Lung (tissue), 16 donors: ENCODE results near the gene C1orf35. TPM values are rescaled to one million over a fixed set of nuclear protein-coding genes. Genes with fewer than 3 reads are reported as not detected.

Source experiments
- ATAC-seq: fragments of 200-7000 bp; cut with Tn5 transposase; one replicate; pipeline ENCODE4 v1.9.1; 2020; ENCODE audit warnings: moderate number of reproducible peaks; ENCODE audit not compliant: insufficient read depth, low FRiP score
- DNase-seq, 3 donors: peaks; one replicate each; pipeline ENCODE4 v3.0.0-alpha.2; 2013 to 2017
- H3K27ac ChIP-seq, 2 donors: one replicate each; pipeline ENCODE4 v1.5.1; 2013; ENCODE audit warnings: mild to moderate bottlenecking in 2 of 2, moderate library complexity in 2 of 2, control low read depth in 1 of 2, inconsistent platforms in 1 of 2, low read depth in 1 of 2, low read length in 1 of 2
- H3K27me3 ChIP-seq, 3 donors: one replicate each; pipeline ENCODE4 v1.5.1; 2013; ENCODE audit warnings: low read length in 2 of 3; ENCODE audit not compliant: control insufficient read depth in 3 of 3, insufficient read depth in 3 of 3
- H3K36me3 ChIP-seq, 4 donors: one replicate each; pipeline ENCODE4 v1.5.1; 2013; ENCODE audit warnings: low read length in 4 of 4, mild to moderate bottlenecking in 1 of 4, moderate library complexity in 1 of 4; ENCODE audit not compliant: control insufficient read depth in 4 of 4, insufficient read depth in 4 of 4
- H3K4me1 ChIP-seq, 5 donors: one replicate each; pipeline ENCODE4 v1.5.1; 2013; ENCODE audit warnings: low read length in 5 of 5, mild to moderate bottlenecking in 2 of 5, moderate library complexity in 1 of 5; ENCODE audit not compliant: control insufficient read depth in 5 of 5, insufficient read depth in 5 of 5
- H3K4me3 ChIP-seq: one replicate; pipeline ENCODE4 v1.5.1; 2013; ENCODE audit warnings: mild to moderate bottlenecking, control low read depth, moderate library complexity
- H3K9ac ChIP-seq, 2 donors: one replicate each; pipeline ENCODE4 v1.5.1; 2013; ENCODE audit warnings: low read length in 2 of 2, control low read depth in 1 of 2; ENCODE audit not compliant: insufficient read depth in 1 of 2
- H3K9me3 ChIP-seq, 4 donors: one replicate each; pipeline ENCODE4 v1.5.1; 2013; ENCODE audit warnings: low read length in 3 of 4, mild to moderate bottlenecking in 1 of 4, moderate library complexity in 1 of 4; ENCODE audit not compliant: control insufficient read depth in 4 of 4, insufficient read depth in 3 of 4
- CTCF ChIP-seq: IDR thresholded peaks from 2 replicates; pipeline ENCODE4 v1.5.1; 2012; ENCODE audit warnings: mild to moderate bottlenecking; ENCODE audit errors: control extremely low read depth, extremely low read depth
- WGBS, 2 donors: extraction: QIAGEN DNeasy Blood & Tissue Kit; methylation state at CpG; one replicate each; pipeline ENCODE4 v1.1.7; 2013; 5-methylcytosine and 5-hydroxymethylcytosine counted together
- long read RNA-seq, 5 donors: transcript quantifications; one replicate each; lab custom pipeline, GENCODE V29; 2026
- polyA plus RNA-seq, 2 donors: library from polyadenylated mRNA; stranded (reverse); fragments of 200-250 nt; gene quantifications; one replicate each; pipeline ENCODE4 v1.2.1, GENCODE V29; 2013
- total RNA-seq, 2 donors: library from RNA; depleted of rRNA in 1 of 2; stranded (reverse); fragments of >200 nt in 1 of 2; gene quantifications; one replicate each; pipeline ENCODE4 v1.2.1, GENCODE V29; 2014 to 2021
- donor health status: control.
- donor health status: control.
- donor health status: Bipolar disorder and iron deficiency.
- donor health status: healthy.
- donor health status: DM: yes; HTN: yes; CAD: no.

The C1orf35 gene
- 10 to 100 TPM in 1 of 2 donors, 1 to 10 TPM in 1; 9.1 to 16.3 TPM for total RNA-seq
- polyA plus RNA-seq: 10 to 100 TPM; 13.7 to 19.9 TPM
- long read RNA-seq, donor 1, partial matches to known transcripts: 8 of 11 reads
- long read RNA-seq, donor 1, other reads (novel, unspliced or antisense): 0 of 11 reads
- long read RNA-seq, donor 2, partial matches to known transcripts: 0 of 4 reads
- long read RNA-seq, donor 2, other reads (novel, unspliced or antisense): 0 of 4 reads
- long read RNA-seq, donor 3, partial matches to known transcripts: 0 of 3 reads
- long read RNA-seq, donor 3, other reads (novel, unspliced or antisense): 0 of 3 reads
- long read RNA-seq, donor 4, transcript C1orf35-201 (8 exons, 1,427 nt): major isoform, 6 of 6 reads
- long read RNA-seq, donor 4, partial matches to known transcripts: 0 of 6 reads
- long read RNA-seq, donor 4, other reads (novel, unspliced or antisense): 0 of 6 reads
- long read RNA-seq, donor 5, transcript C1orf35-201 (8 exons, 1,427 nt): major isoform, 6 of 19 reads
- long read RNA-seq, donor 5, partial matches to known transcripts: 13 of 19 reads
- long read RNA-seq, donor 5, other reads (novel, unspliced or antisense): 0 of 19 reads

- Histone ChIP-seq H3K27me3 (no peaks in the 10 kb centered on the region), H3K36me3 (peaks cover 9 to 38% (median 20%) of the 10 kb centered on the region in 4 donors), H3K4me1 (peaks cover under 1 to 6% (median 3%) of the 10 kb centered on the region in 5 donors), H3K9ac (peak within 1 kb of the TSS; percentile 17 to 25), H3K27ac (peak within 1 kb of the TSS; percentile 71 to 94), H3K4me3 (peak within 1 kb of the TSS; percentile 83), H3K9me3 (no peaks in the 10 kb centered on the region)
- peak; percentile 96 to 97 (median 96) for DNase-seq
- ATAC-seq: peak; percentile 79
- no peak for TF ChIP-seq CTCF
- 0% methylated on average over 94 to 104 of the region's 104 CpGs for WGBS, 2 donors
These were observed at the start of gene C1orf35 for GRCh38 chr1:228102791-228103620. C1orf35 (minus strand) TSS chr1:228103325; CDS start chr1:228103227, 98 bp downstream.

DNA sequence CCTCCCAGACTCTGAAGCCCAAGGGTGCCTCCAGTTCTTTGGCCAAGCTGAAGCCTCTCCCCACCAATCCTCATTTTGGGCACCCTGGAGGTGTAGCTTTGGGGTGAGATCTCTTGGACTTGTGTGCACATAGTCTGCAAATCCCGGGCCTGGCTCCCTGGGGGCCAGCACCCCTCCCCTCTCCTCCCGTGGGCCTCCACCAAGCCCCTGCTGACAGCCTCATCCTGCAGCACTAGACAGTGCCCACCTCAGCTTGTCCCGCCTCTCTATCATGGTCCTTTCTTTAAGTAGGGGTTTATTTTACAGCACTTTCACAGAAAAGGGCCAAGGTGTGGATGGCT, 49.8 kb upstream of the C1orf35 start:
- WGBS, 2 donors: 86 to 87% methylated on average over 3 of the region's 3 CpGs
- peaks cover 0 to 7% (median 3%) of the 10 kb centered on the region in 3 donors for H3K27me3 ChIP-seq
- H3K36me3 ChIP-seq: peaks cover 0 to 20% (median 0%) of the 10 kb centered on the region in 4 donors
- H3K9me3 ChIP-seq: no peaks in the 10 kb centered on the region
- no peak for ATAC-seq
- TF ChIP-seq CTCF: no peak
- no peak for DNase-seq
- H3K4me1 ChIP-seq: peaks cover 8 to 47% (median 30%) of the 10 kb centered on the region in 5 donors
- no peak overlapping the region for H3K27ac ChIP-seq
- H3K9ac ChIP-seq: no peak overlapping the region
- H3K4me3 ChIP-seq: no peak overlapping the region

GRCh38 chr1:228152097-228152917, 49.2 kb upstream of the C1orf35 start:
- no peak overlapping the region for H3K9ac ChIP-seq
- no peak for TF ChIP-seq CTCF
- H3K36me3 ChIP-seq: peaks cover 0 to 25% (median 0%) of the 10 kb centered on the region in 4 donors
- H3K27ac ChIP-seq: peak overlapping the region in 1 of 2 donors; percentile 49
- no peak overlapping the region for H3K4me3 ChIP-seq
- WGBS, 2 donors: 89 to 94% methylated on average over 19 of the region's 19 CpGs
- no peaks in the 10 kb centered on the region for H3K9me3 ChIP-seq
- ATAC-seq: no peak
- no peak for DNase-seq
- H3K27me3 ChIP-seq: peaks cover 0 to 7% (median 0%) of the 10 kb centered on the region in 3 donors
- peaks cover 8 to 46% (median 30%) of the 10 kb centered on the region in 5 donors for H3K4me1 ChIP-seq
